ENCODE data around the gene RIMBP2.

The RIMBP2 gene

GRCh38 chr12:130687190-130687589 lies 28.9 kb downstream of the RIMBP2 start:
- FAIRE-seq (no peak), DNase-seq (ENCODE audit: insufficient read length) (no peak)
- TF ChIP-seq TAF1 (IDR thresholded peaks at IDR 0.05; ENCODE audit: borderline replicate concordance, low read depth, low read length) (no peak), POLR2AphosphoS5 (IDR thresholded peaks at IDR 0.05; ENCODE audit: low read depth, low read length) (no peak), POLR2A (IDR thresholded peaks at IDR 0.05; ENCODE audit: low read depth, low read length) (no peak)

DNA sequence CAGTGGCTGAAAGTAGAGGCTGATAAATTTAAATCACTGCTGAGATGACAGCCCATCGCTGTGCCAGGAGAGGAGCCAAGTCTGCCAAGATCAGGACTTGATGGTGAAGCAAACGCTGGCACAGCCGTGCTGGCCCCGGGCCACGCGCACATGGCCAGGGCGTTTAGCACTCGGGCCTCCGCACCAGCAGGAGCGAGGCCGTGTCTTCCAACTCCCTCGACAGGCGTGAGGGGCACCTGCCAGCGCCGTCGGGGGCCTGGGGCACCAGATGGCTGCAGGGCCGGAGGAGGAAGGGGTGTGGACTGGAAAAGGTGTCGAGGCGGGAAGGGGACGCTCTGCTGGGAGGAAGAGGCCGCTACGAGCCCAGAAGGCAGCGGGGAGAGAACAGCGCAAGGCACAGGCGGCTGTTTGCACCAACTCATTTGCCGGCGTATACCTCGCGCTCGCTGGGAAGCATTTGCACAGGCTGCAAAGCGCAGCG lies 29.5 kb downstream of the RIMBP2 start:
- no peak for TF ChIP-seq TAF1 (IDR thresholded peaks at IDR 0.05; ENCODE audit: borderline replicate concordance, low read depth, low read length)
- no peak for TF ChIP-seq POLR2AphosphoS5 (IDR thresholded peaks at IDR 0.05; ENCODE audit: low read depth, low read length)
- TF ChIP-seq POLR2A (IDR thresholded peaks at IDR 0.05; ENCODE audit: low read depth, low read length), result no peak
- FAIRE-seq (no peak), DNase-seq (ENCODE audit: insufficient read length) (no peak)

GRCh38 chr12:130685850-130686249 lies 30.2 kb downstream of the RIMBP2 start:
- TF ChIP-seq POLR2AphosphoS5 (IDR thresholded peaks at IDR 0.05; ENCODE audit: low read depth, low read length) (no peak), TAF1 (IDR thresholded peaks at IDR 0.05; ENCODE audit: borderline replicate concordance, low read depth, low read length) (no peak)
- no peak for FAIRE-seq
- DNase-seq (ENCODE audit: insufficient read length), result no peak

DNA sequence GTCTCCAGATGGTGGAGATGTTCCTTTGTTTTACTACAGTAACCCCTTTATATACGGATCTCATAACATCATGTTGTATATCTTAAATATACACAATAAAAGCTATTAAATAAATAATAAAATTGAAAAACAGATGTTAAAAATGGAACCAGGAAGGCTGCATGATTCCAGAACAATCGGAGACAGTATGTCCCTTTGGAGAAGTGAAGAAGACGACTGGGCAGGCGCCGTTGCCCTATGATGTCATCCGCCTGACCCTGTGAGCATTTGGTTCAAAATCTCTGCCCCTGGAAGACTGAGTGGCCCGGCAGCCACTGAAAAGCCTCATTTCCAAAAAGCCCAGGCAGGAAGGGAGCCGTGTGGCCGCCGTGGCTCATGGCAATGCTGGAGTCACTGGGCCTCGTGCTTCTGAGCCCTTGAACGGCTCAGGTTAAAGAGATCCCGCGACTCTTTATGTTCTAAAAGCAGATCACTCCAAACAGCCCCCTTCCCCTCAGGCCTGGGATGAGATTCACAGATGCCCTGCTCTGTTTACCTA lies 30.8 kb downstream of the RIMBP2 start:
- DNase-seq (ENCODE audit: insufficient read length), result no peak
- TF ChIP-seq POLR2A (IDR thresholded peaks at IDR 0.05; ENCODE audit: low read depth, low read length) (no peak), POLR2AphosphoS5 (IDR thresholded peaks at IDR 0.05; ENCODE audit: low read depth, low read length) (no peak)
- no peak for FAIRE-seq

DNA sequence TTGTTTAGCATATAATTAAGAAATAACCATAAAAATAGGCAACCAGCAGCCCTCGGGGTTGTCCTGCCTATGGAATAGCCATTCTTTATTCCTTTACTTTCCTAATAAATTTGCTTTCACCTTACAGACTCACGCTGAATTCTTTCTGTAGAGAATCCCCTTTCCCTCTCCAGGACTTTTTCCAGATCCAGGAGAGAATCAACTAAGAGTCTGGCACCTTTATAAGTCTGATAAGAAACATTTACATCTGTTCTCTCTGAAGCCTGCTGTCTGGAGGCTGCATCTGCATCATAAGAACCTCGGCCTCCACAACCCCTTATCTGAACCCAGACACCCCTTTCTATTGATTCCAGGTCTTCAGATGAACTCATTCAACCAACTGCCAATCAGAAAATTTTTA lies 32.3 kb downstream of the RIMBP2 start:
- no peak for FAIRE-seq
- TF ChIP-seq POLR2AphosphoS5 (IDR thresholded peaks at IDR 0.05; ENCODE audit: low read depth, low read length) (no peak), POLR2A (IDR thresholded peaks at IDR 0.05; ENCODE audit: low read depth, low read length) (no peak), TAF1 (IDR thresholded peaks at IDR 0.05; ENCODE audit: borderline replicate concordance, low read depth, low read length) (no peak)
- DNase-seq (ENCODE audit: insufficient read length), result no peak

DNA sequence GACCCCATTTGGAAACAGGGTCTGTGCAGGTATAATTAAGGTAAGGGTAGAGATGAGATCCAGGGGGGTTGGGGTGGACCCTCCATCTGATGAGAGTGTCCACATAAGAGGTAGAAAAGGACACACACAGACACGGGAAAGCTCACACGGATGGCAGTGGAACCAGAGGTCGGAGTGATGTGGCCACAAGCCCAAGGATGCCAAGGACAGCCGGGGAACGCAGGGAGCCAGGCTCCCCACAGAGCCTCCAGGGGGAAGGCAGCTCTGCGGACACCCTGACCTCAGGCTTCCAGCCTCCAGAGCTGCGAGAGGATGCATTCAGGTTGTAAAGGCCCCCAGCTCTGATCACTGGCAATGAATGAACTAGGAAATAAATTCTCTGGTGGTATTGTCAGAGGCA lies 33.0 kb downstream of the RIMBP2 start:
- no peak for DNase-seq (ENCODE audit: insufficient read length)

GRCh38 chr12:130680451-130680990 lies 35.6 kb downstream of the RIMBP2 start:
- no peak for FAIRE-seq
- no peak for TF ChIP-seq POLR2AphosphoS5 (IDR thresholded peaks at IDR 0.05; ENCODE audit: low read depth, low read length)

More for the DNA sequence above, 33.0 kb downstream of the RIMBP2 start:
- FAIRE-seq, result no peak
- no peak for TF ChIP-seq POLR2A (IDR thresholded peaks at IDR 0.05; ENCODE audit: low read depth, low read length)
- no peak for TF ChIP-seq POLR2AphosphoS5 (IDR thresholded peaks at IDR 0.05; ENCODE audit: low read depth, low read length)
- no peak for TF ChIP-seq TAF1 (IDR thresholded peaks at IDR 0.05; ENCODE audit: borderline replicate concordance, low read depth, low read length)

DNA sequence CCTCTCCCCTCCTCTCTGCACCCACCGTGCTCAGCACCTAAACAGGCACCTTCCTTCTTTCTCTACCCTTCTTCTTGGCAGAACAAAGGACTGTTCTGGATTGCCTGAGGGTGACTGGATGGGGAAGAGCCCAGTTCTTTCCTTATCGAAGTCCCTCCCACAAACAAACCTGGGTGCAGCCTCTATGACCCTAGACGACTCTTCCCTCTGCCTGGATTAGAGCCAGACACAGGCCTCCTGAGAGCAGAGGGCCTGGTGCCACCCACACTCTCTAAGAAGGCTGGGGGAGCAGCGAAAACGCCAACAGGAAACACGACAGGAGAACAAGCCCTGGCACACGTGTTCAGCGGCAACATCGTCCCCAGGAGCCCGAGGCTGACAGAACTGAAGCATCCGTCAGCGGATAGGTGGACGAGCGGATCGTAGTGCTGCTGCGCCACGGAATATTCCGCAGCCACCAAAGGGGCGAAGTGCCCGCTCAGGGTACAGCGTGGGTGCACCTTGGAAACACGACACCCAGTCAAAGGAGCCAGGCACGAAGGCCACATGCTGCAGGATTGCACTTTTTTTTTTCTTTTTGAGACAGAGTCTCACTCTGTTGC lies 38.0 kb downstream of the RIMBP2 start:
- DNase-seq (ENCODE audit: insufficient read length) (no peak), FAIRE-seq (no peak)
- TF ChIP-seq TAF1 (IDR thresholded peaks at IDR 0.05; ENCODE audit: borderline replicate concordance, low read depth, low read length), result no peak
- no peak for TF ChIP-seq POLR2AphosphoS5 (IDR thresholded peaks at IDR 0.05; ENCODE audit: low read depth, low read length)
- TF ChIP-seq POLR2A (IDR thresholded peaks at IDR 0.05; ENCODE audit: low read depth, low read length), result no peak

More at GRCh38 chr12:130680451-130680990, 35.6 kb downstream of the RIMBP2 start:
- no peak for DNase-seq (ENCODE audit: insufficient read length)

DNA sequence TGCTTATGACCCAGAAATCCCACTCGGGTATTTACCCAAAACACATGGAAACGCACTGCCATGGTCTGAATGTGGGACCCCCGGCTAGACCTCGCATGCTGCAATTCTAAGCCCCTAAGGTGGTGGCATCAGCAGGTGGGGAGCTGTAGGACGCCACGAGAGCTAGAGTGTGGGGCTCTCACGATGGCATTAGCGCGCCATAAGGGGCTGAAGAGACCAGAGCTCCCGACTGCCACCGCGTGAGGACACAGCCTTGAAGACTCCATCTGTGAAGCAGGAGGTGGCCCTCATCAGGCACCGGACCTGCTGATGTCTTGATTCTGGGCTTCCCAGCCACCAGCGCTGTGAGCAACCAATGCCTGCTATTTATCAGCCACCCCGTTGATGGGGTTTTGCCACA lies 40.3 kb downstream of the RIMBP2 start:
- FAIRE-seq (no peak), DNase-seq (ENCODE audit: insufficient read length) (no peak)
- no peak for TF ChIP-seq POLR2A (IDR thresholded peaks at IDR 0.05; ENCODE audit: low read depth, low read length)
- TF ChIP-seq POLR2AphosphoS5 (IDR thresholded peaks at IDR 0.05; ENCODE audit: low read depth, low read length), result no peak
- TF ChIP-seq TAF1 (IDR thresholded peaks at IDR 0.05; ENCODE audit: borderline replicate concordance, low read depth, low read length), result no peak

GRCh38 chr12:130675121-130675520 lies 41.0 kb downstream of the RIMBP2 start:
- DNase-seq (ENCODE audit: insufficient read length) (no peak), FAIRE-seq (no peak)
- no peak for TF ChIP-seq TAF1 (IDR thresholded peaks at IDR 0.05; ENCODE audit: borderline replicate concordance, low read depth, low read length)
- no peak for TF ChIP-seq POLR2AphosphoS5 (IDR thresholded peaks at IDR 0.05; ENCODE audit: low read depth, low read length)
- no peak for TF ChIP-seq POLR2A (IDR thresholded peaks at IDR 0.05; ENCODE audit: low read depth, low read length)

DNA sequence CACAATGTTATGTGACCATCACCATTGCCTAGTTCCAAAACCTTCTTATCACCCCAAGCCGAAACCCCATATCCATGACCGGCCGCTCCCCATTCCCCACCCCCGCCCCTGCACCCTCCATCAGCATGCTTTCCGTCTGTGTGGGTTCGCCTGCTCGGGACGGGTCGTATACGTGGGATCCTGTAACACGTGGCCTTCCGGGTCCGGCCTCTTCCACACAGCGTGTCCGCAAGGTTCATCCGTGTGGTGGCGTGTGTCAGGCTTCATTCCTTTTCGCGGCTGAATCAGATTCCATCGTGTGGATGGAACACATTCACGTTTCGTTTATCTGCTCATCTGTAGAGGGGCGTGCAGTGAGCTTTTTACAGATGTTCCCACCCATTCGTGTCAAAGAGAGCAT lies 41.4 kb downstream of the RIMBP2 start:
- FAIRE-seq (no peak), DNase-seq (ENCODE audit: insufficient read length) (no peak)
- TF ChIP-seq POLR2A (IDR thresholded peaks at IDR 0.05; ENCODE audit: low read depth, low read length) (no peak), POLR2AphosphoS5 (IDR thresholded peaks at IDR 0.05; ENCODE audit: low read depth, low read length) (no peak), TAF1 (IDR thresholded peaks at IDR 0.05; ENCODE audit: borderline replicate concordance, low read depth, low read length) (no peak)

- TF ChIP-seq POLR2A (IDR thresholded peaks at IDR 0.05; ENCODE audit: low read depth, low read length), result no peak
- TF ChIP-seq POLR2AphosphoS5 (IDR thresholded peaks at IDR 0.05; ENCODE audit: low read depth, low read length), result no peak
- TF ChIP-seq TAF1 (IDR thresholded peaks at IDR 0.05; ENCODE audit: borderline replicate concordance, low read depth, low read length), result no peak
- DNase-seq (ENCODE audit: insufficient read length) (no peak), FAIRE-seq (no peak)
Measured at GRCh38 chr12:130673036-130673705, 42.9 kb downstream of the RIMBP2 start.

Data from GM12892 (cell line).